Vagina (tissue), 2 donors: ENCODE measurements around the gene RAB8A.

Experiments used
- POLR2AphosphoS5 ChIP-seq, 2 donors: sonication (generic); formaldehyde crosslinking; IDR thresholded peaks; one replicate each; pipeline ENCODE4 v1.9.0; 2017; ENCODE audit warnings: antibody characterized with exemption in 2 of 2, mild to moderate bottlenecking in 2 of 2, low read depth in 1 of 2; ENCODE audit not compliant: insufficient read depth in 1 of 2
- TF ChIP-seq, protein P1 (sequence below), 3 experiments: fragments of 450-650 bp in 2 of 3; fragments of 200-600 bp in 1 of 3; sonication (generic) in 1 of 3; IDR thresholded peaks; one replicate each; pipeline ENCODE4 v1.5.1; 2017 to 2019; ENCODE audit warnings: antibody characterized with exemption in 3 of 3, mild to moderate bottlenecking in 2 of 3, moderate library complexity in 2 of 3

DNA sequence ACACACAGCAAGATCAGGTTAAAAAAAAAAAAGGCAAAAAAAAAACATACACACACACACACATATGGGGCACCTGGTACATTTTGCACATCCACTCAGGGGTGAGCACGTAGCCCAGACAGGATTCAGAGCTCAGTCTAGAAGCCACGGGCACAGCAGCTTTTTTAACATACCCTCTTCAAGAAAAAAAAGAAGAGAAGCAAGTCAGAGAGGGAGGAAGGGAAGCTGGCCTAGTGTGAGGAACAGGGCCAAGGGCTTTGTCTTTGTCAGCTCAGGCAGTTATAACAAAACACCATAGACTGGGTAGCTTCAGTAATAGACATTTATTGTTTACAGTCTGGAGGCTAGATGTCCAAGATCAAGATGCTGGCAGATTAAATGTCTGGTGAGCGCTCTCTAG lies 37.7 kb upstream of the RAB8A start:
- TF ChIP-seq POLR2AphosphoS5 (IDR thresholded peaks at IDR 0.05; ENCODE audit: insufficient read depth in 1 of 2, low read depth in 1 of 2), result no peak
- TF ChIP-seq, protein P1, sequence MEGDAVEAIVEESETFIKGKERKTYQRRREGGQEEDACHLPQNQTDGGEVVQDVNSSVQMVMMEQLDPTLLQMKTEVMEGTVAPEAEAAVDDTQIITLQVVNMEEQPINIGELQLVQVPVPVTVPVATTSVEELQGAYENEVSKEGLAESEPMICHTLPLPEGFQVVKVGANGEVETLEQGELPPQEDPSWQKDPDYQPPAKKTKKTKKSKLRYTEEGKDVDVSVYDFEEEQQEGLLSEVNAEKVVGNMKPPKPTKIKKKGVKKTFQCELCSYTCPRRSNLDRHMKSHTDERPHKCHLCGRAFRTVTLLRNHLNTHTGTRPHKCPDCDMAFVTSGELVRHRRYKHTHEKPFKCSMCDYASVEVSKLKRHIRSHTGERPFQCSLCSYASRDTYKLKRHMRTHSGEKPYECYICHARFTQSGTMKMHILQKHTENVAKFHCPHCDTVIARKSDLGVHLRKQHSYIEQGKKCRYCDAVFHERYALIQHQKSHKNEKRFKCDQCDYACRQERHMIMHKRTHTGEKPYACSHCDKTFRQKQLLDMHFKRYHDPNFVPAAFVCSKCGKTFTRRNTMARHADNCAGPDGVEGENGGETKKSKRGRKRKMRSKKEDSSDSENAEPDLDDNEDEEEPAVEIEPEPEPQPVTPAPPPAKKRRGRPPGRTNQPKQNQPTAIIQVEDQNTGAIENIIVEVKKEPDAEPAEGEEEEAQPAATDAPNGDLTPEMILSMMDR (IDR thresholded peaks at IDR 0.05), result no peak
